Skeletal muscle satellite cell (primary cell): ENCODE results near the gene MYO10. TPM values are rescaled to one million over a fixed set of nuclear protein-coding genes. Genes with fewer than 3 reads are reported as not detected.
"Not testable (repeated sequence)": the region's sequence is repeated elsewhere in the genome, so short reads cannot be mapped to it uniquely, and the experiment has no call there.

Experiments
- H3K27me3 ChIP-seq: 2 replicates; pipeline ENCODE4 v1.7.0; 2013; ENCODE audit warnings: low read length; ENCODE audit not compliant: control insufficient read depth, insufficient read depth
- H3K36me3 ChIP-seq: 2 replicates; pipeline ENCODE4 v1.7.0; 2013; ENCODE audit warnings: mild to moderate bottlenecking, control low read depth, low read length; ENCODE audit not compliant: insufficient read depth
- H3K4me1 ChIP-seq: 2 replicates; pipeline ENCODE4 v1.7.0; 2013; ENCODE audit warnings: low read length; ENCODE audit not compliant: control insufficient read depth, insufficient read depth
- H3K4me2 ChIP-seq: 2 replicates; pipeline ENCODE4 v1.7.0; 2013; ENCODE audit warnings: mild to moderate bottlenecking, low read length
- H3K4me3 ChIP-seq: 2 replicates; pipeline ENCODE4 v1.7.0; 2013; ENCODE audit warnings: low read length
- H3K9ac ChIP-seq: 2 replicates; pipeline ENCODE4 v1.7.0; 2013; ENCODE audit warnings: mild to moderate bottlenecking, low read depth, low read length, moderate library complexity
- H3K9me3 ChIP-seq: replicated peaks from 2 replicates; pipeline ENCODE4 v1.7.0; 2013; ENCODE audit warnings: mild to moderate bottlenecking, control low read depth, low read length
- total RNA-seq: library from RNA; depleted of rRNA; stranded (reverse); fragments of >200 nt; gene quantifications from 2 replicates; pipeline ENCODE4 v1.2.3, GENCODE V29; 2012; rRNA removed

The MYO10 gene
- total RNA-seq = 6.8 and 9.4 TPM in 2 replicates

DNA sequence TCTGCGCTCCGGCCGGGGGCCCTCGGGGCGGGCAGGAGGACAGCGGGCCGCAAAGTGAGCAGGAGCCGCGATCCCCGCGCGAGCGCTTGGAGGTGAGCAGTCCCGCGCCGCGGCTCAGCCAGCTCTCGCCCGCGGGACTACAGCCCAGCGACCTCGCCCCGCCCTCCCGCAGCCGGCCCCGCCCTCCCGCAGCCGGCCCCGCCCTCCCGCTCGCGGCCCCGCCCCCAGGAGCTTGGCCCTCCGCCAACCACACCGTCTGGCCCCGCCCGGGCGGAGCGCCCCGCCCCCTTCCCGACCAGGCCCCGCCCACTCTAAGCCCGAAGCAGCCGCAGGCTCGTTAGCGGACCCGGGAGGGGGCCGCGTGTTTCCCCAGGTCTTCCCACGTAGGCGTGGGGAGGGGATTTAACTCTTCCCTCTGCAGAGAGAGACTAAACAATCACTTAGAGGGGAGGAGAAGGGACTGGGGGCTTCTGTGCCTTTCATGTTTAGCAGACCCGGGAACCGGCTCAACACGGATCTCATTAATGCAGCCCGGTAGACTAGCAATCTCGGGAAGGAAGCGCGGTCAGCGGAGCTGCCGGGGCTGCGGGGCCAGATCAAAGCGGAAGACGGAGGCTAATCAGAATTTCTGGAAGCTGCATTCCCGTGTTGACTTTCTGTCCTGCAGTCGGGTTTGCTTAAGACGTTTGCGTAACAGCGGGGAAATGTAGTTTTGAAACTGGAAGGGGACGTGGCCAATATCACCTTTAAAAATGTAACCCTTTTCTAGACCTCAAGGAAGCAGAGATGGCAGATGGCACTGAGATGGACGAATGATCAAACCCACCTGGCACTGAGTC lies at the start of gene MYO10:
Gene MYO10 (minus strand): TSS at position 139 of the 839 bp plus-strand sequence. CDS start 480 bp downstream, outside the sequence.
- peaks cover 5% of the 10 kb centered on the region for H3K36me3 ChIP-seq
- H3K27me3 ChIP-seq = peaks cover 24% of the 10 kb centered on the region
- H3K4me2 ChIP-seq = peak within 1 kb of the TSS; percentile 88
- H3K9ac ChIP-seq = peak within 1 kb of the TSS; percentile 99
- no peaks in the 10 kb centered on the region for H3K9me3 ChIP-seq
- H3K4me3 ChIP-seq = peak within 1 kb of the TSS; percentile 99
- peaks cover 35% of the 10 kb centered on the region for H3K4me1 ChIP-seq

DNA sequence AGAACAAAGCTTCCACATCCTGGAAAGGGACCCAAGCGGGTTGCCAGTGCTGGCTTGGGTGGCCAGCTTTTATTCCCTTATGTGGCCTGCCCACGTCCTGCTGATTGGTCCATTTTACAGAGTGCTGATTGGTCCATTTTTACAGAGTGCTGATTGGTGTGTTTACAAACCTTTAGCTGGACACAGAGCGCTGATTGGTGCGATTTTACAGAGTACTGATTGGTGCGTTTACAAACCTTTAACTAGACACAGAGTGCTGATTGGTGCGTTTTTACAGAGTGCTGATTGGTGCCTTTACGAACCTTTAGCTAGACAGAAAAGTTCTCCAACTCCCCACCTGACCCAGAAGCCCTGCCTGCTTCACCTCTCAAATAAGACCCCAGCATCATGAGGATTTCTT lies 49.2 kb upstream of the MYO10 start:
- not testable (repeated sequence) for H3K4me3 ChIP-seq, H3K4me1 ChIP-seq, H3K9ac ChIP-seq, H3K36me3 ChIP-seq, H3K4me2 ChIP-seq, H3K27me3 ChIP-seq, H3K9me3 ChIP-seq

DNA sequence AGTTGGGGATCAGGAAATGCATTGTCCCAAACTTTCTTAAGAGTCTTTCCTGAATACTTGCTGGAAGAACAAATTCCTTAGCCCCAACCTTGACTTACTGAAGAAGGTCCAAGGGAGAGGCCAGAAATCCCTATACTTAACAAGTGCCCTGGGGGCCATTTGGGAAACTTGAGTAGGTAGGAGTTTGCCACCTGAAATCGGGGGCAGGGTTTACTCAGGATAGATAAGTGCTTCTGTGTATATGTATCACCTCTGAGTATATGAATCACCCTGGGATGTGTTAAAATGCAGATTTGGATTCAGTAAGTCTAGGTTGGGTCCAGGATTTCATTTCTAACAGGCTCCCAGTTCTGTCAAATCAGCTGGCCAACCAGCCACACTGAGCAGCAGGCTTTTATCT lies 47.9 kb upstream of the MYO10 start:
- Histone ChIP-seq H3K4me3 (no peak overlapping the region), H3K4me2 (no peak overlapping the region), H3K9me3 (no peaks in the 10 kb centered on the region), H3K9ac (no peak overlapping the region), H3K27me3 (no peaks in the 10 kb centered on the region), H3K36me3 (no peaks in the 10 kb centered on the region), H3K4me1 (peaks cover 4% of the 10 kb centered on the region)

DNA sequence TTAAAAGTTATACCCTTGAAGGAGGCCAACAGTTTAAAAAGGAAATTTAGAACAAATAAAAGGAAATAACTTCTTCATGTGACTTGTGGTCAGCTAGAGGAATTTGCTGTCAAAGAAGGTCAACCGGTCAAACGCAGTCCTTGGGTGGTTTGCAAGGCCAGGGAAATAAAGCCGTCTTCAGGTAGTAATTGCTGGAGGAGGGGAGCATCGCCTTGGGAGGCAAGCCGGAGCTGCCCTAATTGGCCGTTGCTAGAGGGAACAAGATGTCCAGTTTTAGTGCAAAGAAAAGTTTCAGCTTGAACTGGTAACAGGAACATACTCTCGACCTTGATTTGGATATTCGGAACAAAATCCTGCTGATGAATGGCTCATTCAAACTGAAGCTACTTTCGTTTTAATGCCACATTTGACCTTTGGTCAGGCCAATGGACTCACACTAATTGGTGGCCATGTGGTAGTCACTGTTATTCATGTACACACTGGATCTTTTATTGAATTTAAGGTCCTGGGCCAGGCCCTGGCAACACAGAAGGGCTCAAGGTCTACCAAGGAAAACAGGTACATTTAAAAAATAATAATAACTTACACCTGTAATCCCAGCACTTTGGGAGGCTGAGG lies 47.0 kb upstream of the MYO10 start:
- H3K4me3 ChIP-seq = no peak overlapping the region
- H3K36me3 ChIP-seq = no peaks in the 10 kb centered on the region
- H3K4me1 ChIP-seq = peaks cover 4% of the 10 kb centered on the region
- H3K27me3 ChIP-seq = no peaks in the 10 kb centered on the region
- no peak overlapping the region for H3K4me2 ChIP-seq
- H3K9ac ChIP-seq = no peak overlapping the region
- no peaks in the 10 kb centered on the region for H3K9me3 ChIP-seq

DNA sequence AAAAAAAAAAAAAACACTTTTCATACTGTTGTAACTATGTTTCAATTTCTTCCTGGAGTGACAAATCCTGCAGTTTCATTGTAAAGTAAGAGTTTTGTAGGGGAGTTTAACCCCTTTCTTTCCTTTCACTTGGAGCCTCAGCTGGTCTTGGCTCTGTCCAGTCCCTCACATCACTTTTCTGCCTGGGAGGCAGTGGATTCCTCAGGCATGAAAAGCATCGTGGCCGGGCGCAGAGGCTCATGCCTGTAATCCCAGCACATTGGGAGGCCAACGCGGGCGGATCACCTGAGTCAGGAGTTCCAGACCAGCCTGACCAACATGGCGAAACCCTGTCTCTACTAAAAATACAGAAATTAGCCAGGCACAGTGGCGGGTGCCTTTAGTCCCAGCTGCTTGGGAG lies 45.6 kb upstream of the MYO10 start:
- no peaks in the 10 kb centered on the region for H3K27me3 ChIP-seq
- H3K36me3 ChIP-seq = no peaks in the 10 kb centered on the region
- H3K4me2 ChIP-seq = no peak overlapping the region
- no peaks in the 10 kb centered on the region for H3K9me3 ChIP-seq
- no peak overlapping the region for H3K4me3 ChIP-seq
- no peak overlapping the region for H3K9ac ChIP-seq
- peaks cover 4% of the 10 kb centered on the region for H3K4me1 ChIP-seq

DNA sequence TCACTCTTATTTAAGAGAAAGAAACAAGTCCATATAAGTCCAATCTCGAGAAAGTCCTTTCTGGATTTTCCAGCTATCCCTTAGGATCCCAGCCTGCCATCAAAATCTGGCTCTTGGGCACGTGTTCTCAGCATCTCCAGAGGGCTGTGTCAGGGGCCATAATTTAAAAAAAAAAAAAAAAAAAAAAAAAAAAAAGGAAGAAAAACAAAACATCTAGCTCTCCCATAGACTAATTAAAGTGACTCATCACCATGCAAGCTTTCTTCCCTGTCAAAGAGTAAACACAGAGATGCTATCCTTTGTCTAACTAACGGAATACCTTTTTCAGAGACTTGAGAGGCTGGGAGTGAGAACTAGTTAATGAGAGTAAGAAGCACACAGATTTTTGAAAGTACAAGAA lies 44.9 kb upstream of the MYO10 start:
- Histone ChIP-seq H3K4me1 (peaks cover 4% of the 10 kb centered on the region), H3K36me3 (no peaks in the 10 kb centered on the region), H3K27me3 (no peaks in the 10 kb centered on the region), H3K9me3 (no peaks in the 10 kb centered on the region), H3K4me3 (no peak overlapping the region), H3K9ac (no peak overlapping the region), H3K4me2 (no peak overlapping the region)

DNA sequence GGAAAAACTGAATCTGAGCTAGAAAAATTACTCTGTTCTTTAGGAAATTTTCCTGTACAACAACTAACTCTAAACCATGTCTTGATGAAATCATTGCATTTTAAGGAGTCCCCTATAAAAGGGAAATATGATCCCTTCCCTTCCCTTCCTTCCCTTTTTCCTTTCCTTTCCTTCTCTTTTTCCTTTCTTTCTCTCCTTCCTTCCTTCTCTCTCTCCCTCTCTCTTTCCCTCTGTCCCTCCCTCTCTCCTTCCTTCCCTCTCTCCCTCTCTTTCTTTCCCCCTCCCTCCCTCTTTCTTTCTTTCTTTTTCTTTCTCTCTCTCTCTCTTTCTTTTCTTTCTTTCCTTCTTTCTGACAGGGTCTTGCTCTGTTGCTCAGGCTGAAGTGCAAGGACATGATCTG lies 42.2 kb upstream of the MYO10 start:
- no peak overlapping the region for H3K4me3 ChIP-seq
- no peaks in the 10 kb centered on the region for H3K9me3 ChIP-seq
- H3K36me3 ChIP-seq = no peaks in the 10 kb centered on the region
- peaks cover 4% of the 10 kb centered on the region for H3K4me1 ChIP-seq
- no peak overlapping the region for H3K9ac ChIP-seq
- H3K4me2 ChIP-seq = no peak overlapping the region
- H3K27me3 ChIP-seq = no peaks in the 10 kb centered on the region

DNA sequence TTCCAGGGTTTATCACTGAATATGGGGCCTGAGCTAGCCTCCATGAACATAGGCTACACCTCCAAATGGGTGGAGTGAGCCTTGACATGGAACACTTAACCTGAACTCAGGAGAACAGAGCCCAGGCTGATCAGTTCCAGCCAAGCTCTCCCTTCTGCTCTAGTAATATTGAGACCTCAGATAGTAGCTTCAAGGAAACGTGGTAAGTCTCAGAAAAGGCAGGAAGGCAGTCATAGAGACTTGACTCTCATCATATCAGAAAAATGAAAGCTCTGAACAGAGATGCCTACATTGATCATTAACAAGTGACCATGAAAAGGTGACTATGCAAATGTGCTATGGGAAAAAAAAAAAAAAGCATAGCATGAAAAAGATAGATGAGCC lies 40.5 kb upstream of the MYO10 start:
- no peaks in the 10 kb centered on the region for H3K9me3 ChIP-seq
- H3K9ac ChIP-seq = no peak overlapping the region
- H3K4me1 ChIP-seq = no peaks in the 10 kb centered on the region
- no peak overlapping the region for H3K4me2 ChIP-seq
- no peaks in the 10 kb centered on the region for H3K36me3 ChIP-seq
- H3K4me3 ChIP-seq = no peak overlapping the region
- H3K27me3 ChIP-seq = no peaks in the 10 kb centered on the region

DNA sequence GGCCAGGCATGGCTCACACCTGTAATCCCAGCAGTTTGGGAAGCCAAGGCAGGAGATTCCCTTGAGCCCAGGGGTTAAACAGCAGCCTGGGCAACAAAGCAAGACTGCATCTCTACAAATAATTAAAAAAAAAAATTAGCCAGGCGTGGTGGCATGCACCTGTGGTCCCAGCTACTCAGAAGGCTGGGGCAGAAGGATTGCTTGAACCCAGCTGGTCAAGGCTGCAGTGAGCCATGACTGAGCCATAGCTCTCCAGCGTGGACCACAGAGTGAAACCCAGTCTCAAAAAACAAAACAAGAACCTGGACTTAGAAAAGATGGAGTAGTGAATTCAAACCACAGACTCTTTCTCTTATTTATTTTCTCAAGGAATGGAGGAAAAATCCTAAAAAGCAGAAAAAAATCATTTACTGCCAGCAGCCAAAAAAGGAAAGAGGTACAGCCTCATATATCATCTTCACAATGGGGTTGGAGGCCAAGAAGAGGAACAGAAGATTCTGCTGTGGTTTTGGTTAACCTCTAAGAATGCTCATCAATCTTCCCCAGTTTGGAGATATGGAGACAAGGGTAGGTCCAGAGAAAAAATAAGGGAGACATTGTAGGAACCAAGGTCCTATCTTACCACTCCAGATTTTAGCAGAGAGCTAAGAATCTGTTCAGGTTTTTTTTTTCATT lies 40.0 kb upstream of the MYO10 start:
- Histone ChIP-seq H3K4me1 (no peaks in the 10 kb centered on the region), H3K9me3 (no peaks in the 10 kb centered on the region), H3K27me3 (no peaks in the 10 kb centered on the region), H3K4me2 (no peak overlapping the region), H3K36me3 (no peaks in the 10 kb centered on the region), H3K4me3 (no peak overlapping the region), H3K9ac (no peak overlapping the region)

DNA sequence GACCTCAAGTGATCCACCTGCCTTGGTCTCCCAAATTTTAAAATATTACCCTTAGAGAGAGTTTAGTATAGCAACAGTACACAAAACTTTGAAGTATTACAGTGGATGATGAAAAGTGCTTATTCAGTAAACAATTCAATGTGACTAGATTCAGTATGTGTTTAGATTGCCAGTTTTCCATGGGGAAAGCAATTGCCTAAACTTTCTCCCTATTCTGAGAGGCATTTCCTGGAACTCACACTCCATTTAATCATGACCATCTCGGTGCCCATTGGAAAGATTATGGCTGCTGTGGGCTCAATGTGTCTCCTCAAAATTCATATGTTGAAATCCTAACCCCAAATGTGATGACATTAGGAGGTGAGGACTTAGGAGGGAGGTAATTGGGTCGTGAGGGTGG lies 38.9 kb upstream of the MYO10 start:
- Histone ChIP-seq H3K4me3 (no peak overlapping the region), H3K4me1 (no peaks in the 10 kb centered on the region), H3K36me3 (no peaks in the 10 kb centered on the region), H3K9me3 (no peaks in the 10 kb centered on the region), H3K27me3 (no peaks in the 10 kb centered on the region), H3K9ac (no peak overlapping the region), H3K4me2 (no peak overlapping the region)

DNA sequence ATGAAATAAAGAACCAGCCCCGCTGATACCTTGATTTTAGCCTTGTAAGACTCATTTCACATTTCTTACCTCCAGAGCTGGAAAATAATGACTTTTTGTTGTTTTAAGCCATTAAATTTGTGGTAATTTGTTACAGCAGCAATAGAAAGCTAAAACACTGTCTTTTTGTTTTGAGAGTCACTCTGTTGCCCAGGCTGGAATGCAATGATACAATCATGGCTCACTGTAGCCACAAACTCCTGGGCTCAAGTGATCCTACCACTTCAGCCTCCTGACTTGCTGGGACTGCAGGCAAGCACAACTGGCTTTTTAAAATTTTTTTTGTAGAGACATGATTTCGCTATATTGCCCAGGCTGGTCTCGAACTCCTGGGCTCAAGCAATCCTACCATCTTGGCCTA lies 34.7 kb upstream of the MYO10 start:
- Histone ChIP-seq H3K9me3 (no peaks in the 10 kb centered on the region), H3K36me3 (no peaks in the 10 kb centered on the region), H3K4me2 (no peak overlapping the region), H3K4me1 (no peaks in the 10 kb centered on the region), H3K9ac (no peak overlapping the region), H3K4me3 (no peak overlapping the region), H3K27me3 (no peaks in the 10 kb centered on the region)
